Measurements from ENCODE around the gene GNB3.

GNB3 gene

DNA sequence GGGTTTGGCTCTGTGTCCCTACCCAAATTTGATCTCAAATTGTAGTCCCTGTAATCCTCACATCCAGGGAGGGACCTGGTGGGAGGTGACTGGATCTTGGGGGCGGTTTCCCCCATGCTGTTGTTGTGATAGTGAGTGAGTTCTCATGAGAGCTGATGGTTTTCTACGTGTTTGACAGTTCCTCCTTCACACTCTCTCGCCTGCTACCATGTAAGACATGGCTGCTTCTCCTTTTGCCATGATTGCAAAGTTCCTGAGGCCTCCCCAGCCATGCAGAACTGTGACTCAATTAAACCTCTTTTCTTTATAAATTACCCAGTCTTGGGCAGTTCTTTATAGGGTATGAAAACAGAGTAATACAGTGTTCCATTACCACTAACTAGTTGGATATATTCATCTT lies 53.6 kb downstream of the GNB3 start:
- Histone ChIP-seq H3K9me3 (ENCODE audit: severe bottlenecking) (no peaks in the 10 kb centered on the region), H3K36me3 (ENCODE audit: low read depth) (no peaks in the 10 kb centered on the region), H3K4me3 (ENCODE audit: severe bottlenecking) (no peak overlapping the region), H3K27ac (ENCODE audit: poor library complexity, severe bottlenecking) (no peak overlapping the region), H3K27me3 (ENCODE audit: insufficient read depth, poor library complexity, severe bottlenecking) (no peaks in the 10 kb centered on the region), H3K4me1 (ENCODE audit: insufficient read depth, poor library complexity, severe bottlenecking) (peaks cover 3% of the 10 kb centered on the region)
- TF ChIP-seq, protein P1, sequence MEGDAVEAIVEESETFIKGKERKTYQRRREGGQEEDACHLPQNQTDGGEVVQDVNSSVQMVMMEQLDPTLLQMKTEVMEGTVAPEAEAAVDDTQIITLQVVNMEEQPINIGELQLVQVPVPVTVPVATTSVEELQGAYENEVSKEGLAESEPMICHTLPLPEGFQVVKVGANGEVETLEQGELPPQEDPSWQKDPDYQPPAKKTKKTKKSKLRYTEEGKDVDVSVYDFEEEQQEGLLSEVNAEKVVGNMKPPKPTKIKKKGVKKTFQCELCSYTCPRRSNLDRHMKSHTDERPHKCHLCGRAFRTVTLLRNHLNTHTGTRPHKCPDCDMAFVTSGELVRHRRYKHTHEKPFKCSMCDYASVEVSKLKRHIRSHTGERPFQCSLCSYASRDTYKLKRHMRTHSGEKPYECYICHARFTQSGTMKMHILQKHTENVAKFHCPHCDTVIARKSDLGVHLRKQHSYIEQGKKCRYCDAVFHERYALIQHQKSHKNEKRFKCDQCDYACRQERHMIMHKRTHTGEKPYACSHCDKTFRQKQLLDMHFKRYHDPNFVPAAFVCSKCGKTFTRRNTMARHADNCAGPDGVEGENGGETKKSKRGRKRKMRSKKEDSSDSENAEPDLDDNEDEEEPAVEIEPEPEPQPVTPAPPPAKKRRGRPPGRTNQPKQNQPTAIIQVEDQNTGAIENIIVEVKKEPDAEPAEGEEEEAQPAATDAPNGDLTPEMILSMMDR (IDR thresholded peaks at IDR 0.05; ENCODE audit: poor library complexity, severe bottlenecking) = no peak
- ATAC-seq (ENCODE audit: low read depth) (no peak), DNase-seq (ENCODE audit: low spot score) (no peak)
